Mesodermal cell (in vitro differentiated cells): ENCODE data around the gene CA9.

Experiments used
- H3K27ac ChIP-seq: 2 replicates; pipeline ENCODE4 v1.7.0; 2013; ENCODE audit warnings: mild to moderate bottlenecking, low read depth, low read length, moderate library complexity; ENCODE audit not compliant: severe bottlenecking
- H3K36me3 ChIP-seq: 2 replicates; pipeline ENCODE4 v1.7.1; 2013; ENCODE audit warnings: mild to moderate bottlenecking, low read length, moderate library complexity; ENCODE audit not compliant: control insufficient read depth, insufficient read depth
- H3K4me1 ChIP-seq: one replicate; pipeline ENCODE4 v1.7.1; 2013; ENCODE audit warnings: mild to moderate bottlenecking, low read length; ENCODE audit not compliant: insufficient read depth, control insufficient read depth, poor library complexity, severe bottlenecking
- H3K4me3 ChIP-seq: 2 replicates; pipeline ENCODE4 v1.7.0; 2013; ENCODE audit warnings: low read length, control low read depth, mild to moderate bottlenecking; ENCODE audit not compliant: insufficient read depth, poor library complexity, severe bottlenecking; ENCODE audit errors: extremely low read depth
- H3K9me3 ChIP-seq: 2 replicates; pipeline ENCODE4 v1.7.1; 2013; ENCODE audit warnings: mild to moderate bottlenecking, low read length, moderate library complexity; ENCODE audit not compliant: control insufficient read depth
- WGBS, 2 experiments: methylation state at CpG; one replicate each; pipeline ENCODE4 v1.1.5; 2013; ENCODE audit warnings: missing lambda C conversion rate in 2 of 2; ENCODE audit not compliant: insufficient coverage in 2 of 2; 5-methylcytosine and 5-hydroxymethylcytosine counted together

The CA9 gene

DNA sequence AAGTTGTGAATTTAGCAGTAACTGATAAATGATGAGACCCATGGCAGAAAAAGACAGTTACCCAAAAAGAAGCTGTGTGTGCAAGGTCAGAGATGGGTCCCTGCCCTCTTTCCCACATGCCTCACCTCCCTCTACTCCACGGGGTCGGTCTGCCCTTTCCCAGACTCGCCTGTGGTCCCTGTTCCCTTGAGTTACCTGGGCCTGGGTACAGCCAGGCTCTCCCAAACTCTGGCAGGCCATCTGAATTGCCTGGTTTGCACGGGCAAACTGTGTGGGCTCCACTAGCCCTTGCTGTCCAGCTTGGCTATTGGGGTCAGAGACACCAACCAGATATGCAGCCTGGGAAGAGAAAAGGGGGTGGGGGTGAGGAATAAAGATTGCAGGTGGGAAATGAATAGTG, 34.4 kb downstream of the CA9 start:
- 98 to 100% methylated on average over 1 to 4 of the region's 4 CpGs for WGBS, 2 experiments
- H3K27ac ChIP-seq = no peak overlapping the region
- no peaks in the 10 kb centered on the region for H3K9me3 ChIP-seq
- peaks cover 100% of the 10 kb centered on the region for H3K36me3 ChIP-seq
- H3K4me1 ChIP-seq = no peaks in the 10 kb centered on the region
- no peak overlapping the region for H3K4me3 ChIP-seq

DNA sequence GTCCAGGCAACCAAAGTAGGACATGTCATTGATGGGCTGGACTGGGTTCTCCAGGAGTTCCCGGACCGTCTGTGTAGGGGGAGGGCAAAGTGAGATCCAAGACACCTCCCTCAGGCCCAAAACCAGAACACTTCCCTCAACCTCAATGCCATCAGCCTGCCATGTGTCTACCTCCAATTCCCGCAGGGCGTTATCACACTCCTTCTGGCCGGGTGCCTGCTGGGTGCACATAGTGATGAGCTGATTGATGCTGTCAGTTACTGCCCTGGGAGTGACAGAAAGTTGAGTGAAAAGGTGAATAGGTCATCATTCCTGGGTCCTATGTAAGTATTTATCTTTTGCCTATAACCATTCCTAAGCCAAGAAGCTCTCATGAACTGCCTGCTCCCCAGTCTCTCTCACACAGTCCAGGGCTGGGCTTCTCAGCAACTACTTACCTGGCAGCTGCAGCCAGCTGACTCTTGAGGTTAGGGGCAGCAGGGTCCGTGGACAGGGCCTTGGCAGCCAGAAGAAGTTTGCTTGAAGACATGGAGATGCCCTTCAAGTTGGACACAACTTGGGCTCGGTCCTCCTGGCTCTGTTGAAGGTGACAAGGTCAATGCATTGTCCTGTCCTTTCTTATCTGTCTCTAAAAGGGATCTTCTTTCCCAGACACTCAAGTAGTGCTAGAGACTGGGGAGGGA, 37.2 kb downstream of the CA9 start:
- H3K36me3 ChIP-seq = peaks cover 100% of the 10 kb centered on the region
- H3K9me3 ChIP-seq = no peaks in the 10 kb centered on the region
- no peaks in the 10 kb centered on the region for H3K4me1 ChIP-seq
- H3K4me3 ChIP-seq = no peak overlapping the region
- 98 to 100% methylated on average over 2 to 4 of the region's 7 CpGs for WGBS, 2 experiments
- H3K27ac ChIP-seq = no peak overlapping the region

DNA sequence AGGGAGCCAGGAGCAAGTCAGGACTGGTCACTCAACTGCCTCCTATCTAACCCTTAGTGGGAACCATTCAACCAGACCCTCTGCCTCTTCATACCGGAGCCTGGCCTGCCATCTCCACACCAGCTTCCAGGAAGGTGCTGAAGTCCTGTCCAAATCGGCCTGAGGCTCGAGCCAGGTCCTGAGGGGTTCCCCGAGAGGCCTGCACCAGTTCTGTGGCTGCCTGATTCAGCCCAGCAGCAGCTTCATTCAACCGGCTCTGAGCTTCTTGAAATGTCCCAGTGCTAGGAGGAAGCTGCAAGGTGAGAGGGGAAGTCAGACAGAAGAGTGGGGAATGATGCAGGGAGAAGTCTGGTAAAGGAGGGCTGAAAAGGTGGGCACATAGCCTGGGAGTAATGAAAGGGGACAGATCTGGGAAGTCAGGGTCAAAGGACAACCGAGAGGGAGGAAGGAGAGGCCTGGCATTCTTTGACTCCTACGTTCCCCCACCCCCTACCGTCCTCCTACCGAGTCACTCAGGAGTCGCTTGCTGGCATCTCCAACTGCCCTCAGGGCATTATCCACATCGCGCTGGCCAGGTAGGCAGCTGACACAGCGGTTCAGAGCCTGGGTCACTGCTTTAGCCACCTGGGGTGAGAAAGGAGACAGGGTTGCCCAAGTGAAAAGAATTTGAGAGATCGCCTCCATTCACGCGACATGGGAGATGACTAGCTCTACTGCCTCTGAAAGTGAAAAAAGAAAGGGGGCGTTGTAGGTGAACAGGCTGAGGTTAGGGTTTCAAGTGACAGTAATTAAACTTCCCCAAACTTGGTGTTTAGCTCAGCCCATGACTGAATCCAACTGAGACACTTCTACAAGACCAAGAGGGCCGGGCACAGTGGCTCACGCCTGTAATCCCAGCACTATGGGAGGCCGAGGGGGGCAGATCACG, 38.0 kb downstream of the CA9 start:
- WGBS, 2 experiments = 93 to 97% methylated on average over 10 to 18 of the region's 21 CpGs
- no peak overlapping the region for H3K4me3 ChIP-seq
- H3K27ac ChIP-seq = no peak overlapping the region
- H3K9me3 ChIP-seq = no peaks in the 10 kb centered on the region
- peaks cover 100% of the 10 kb centered on the region for H3K36me3 ChIP-seq
- no peaks in the 10 kb centered on the region for H3K4me1 ChIP-seq

DNA sequence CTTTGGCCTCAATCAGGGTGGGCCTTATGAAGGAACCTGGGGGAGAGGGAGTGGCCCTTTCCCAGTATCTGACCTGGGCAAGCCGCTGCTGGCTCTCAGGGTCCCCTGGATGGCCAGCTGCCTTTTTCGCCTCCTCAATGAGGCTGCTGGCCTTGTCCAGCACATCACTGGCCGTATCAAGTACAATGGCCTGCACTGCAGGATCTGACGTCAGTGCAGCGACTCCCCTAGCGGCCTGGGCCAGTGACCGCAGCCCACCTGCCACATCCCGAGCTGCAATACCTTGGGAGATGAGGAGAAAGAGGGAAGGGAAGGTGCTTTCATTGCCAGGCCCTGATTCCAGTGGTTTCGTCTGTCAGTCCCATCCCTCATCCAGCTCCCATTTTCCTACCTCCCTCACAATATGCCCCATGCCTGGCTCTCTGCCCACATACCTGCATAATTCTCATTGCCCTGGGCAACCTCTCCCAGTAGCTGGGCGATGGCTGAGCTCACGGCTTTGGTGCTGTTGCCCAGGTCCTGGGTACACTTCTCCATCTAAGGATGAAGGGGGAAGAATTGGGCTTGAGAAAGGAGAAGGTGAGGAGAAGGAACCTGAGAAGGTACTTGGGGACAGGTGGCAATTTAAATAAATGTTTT, 39.2 kb downstream of the CA9 start:
- Histone ChIP-seq H3K36me3 (peaks cover 100% of the 10 kb centered on the region), H3K9me3 (no peaks in the 10 kb centered on the region), H3K4me1 (no peaks in the 10 kb centered on the region), H3K4me3 (no peak overlapping the region), H3K27ac (no peak overlapping the region)
- WGBS, 2 experiments = 95 to 96% methylated on average over 8 to 10 of the region's 11 CpGs

DNA sequence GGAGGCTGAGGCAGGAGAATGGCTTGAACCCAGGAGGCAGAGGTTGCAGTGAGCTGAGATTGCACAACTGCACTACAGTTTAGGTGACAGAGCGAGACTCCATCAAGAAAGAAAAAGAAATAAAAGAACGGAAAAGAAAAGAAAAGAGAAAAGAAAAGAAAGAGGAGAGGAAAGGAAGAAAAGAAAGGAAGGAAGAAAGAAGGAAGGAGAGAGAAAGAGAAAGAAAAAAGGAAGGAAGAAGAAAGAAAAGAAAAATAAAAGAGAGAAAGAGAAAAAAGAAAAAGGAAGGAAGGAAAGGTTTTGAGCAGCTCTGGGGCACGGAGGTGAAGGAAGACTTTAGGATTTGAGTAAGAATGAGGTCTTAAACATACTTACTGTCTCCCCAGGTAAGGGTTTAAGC, 39.9 kb downstream of the CA9 start:
- H3K36me3 ChIP-seq = peaks cover 100% of the 10 kb centered on the region
- H3K4me1 ChIP-seq = no peaks in the 10 kb centered on the region
- WGBS, 2 experiments = 88 to 100% methylated on average over 2 to 3 of the region's 3 CpGs
- no peak overlapping the region for H3K4me3 ChIP-seq
- no peak overlapping the region for H3K27ac ChIP-seq
- H3K9me3 ChIP-seq = no peaks in the 10 kb centered on the region

DNA sequence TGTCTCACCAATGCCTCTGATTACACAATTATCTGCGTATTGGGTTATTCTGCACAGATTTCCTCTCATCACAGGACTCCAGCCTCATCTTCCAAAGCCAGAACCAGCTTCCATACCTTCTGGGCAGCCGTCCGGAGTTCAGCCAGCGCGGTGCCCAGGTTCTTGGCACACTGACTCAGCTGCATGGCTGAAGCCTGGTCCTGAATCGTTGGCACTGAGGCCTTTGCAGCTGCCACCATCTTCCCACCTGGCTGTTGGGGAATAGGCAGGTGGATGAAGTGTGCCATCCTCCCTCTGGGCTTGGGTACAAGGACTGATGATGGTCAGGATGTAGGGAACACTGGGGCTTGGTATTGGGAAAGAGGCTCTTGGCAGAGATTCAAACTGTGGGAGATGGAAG, 40.4 kb downstream of the CA9 start:
- no peaks in the 10 kb centered on the region for H3K9me3 ChIP-seq
- no peak overlapping the region for H3K4me3 ChIP-seq
- no peak overlapping the region for H3K27ac ChIP-seq
- no peaks in the 10 kb centered on the region for H3K4me1 ChIP-seq
- H3K36me3 ChIP-seq = peaks cover 100% of the 10 kb centered on the region
- WGBS, 2 experiments = 100% methylated on average over 1 to 4 of the region's 6 CpGs

DNA sequence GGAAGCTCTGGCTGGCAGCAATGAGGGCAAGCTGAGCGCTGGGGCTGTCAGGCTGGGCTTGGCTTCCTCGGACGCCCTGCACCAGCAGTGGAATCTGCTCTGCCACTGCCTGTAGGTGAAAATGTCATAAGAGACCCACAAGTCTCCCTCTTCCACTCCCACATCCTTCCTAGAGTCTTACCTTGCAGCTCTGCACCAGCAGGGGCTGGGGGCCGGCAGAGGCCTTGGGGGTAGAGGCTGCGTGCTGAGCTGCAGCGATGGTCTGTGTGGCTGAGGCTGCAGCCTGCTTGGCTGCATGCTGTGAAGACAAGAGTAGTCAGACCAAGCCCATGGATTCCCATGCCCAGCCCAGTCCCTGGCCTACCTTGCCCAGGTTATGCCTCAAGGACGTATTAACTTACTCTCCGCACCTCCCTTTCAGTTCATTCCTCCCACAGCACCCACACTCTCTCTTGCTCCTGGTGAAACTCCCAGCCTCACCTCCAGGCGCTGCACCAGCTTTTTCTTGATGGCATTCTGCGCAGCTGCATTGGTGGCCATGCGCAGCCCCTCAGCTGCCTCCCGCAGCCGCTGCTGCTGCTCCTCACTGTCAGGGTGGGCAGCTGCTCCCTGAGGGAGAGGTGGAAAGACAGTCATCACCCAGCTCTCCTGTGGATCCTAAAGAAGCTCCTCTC, 41.0 kb downstream of the CA9 start:
- Histone ChIP-seq H3K36me3 (peaks cover 100% of the 10 kb centered on the region), H3K27ac (no peak overlapping the region), H3K9me3 (no peaks in the 10 kb centered on the region), H3K4me1 (no peaks in the 10 kb centered on the region), H3K4me3 (no peak overlapping the region)
- 93 to 94% methylated on average over 8 to 13 of the region's 13 CpGs for WGBS, 2 experiments

DNA sequence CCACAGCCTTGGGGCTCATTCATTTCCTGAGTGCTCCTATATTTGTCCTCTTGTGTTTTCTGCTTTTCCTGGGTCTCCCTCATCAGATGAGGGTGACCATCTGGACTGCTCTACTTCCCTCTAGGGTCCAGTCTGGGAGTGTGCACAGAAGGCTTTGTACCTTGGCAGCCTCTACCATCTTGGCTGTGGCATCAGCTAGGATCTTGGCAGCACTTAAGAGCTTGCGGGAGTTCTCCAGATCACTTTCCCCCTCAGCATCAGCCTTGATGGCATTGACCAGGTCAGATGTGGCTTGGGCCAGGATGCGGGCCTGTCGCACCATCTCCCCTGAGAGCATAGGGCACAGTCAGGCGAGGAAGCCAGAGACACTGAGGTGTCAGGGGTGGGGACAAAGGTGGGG, 42.5 kb downstream of the CA9 start:
- WGBS, 2 experiments = 98 to 100% methylated on average over 1 to 4 of the region's 4 CpGs
- H3K36me3 ChIP-seq = peaks cover 100% of the 10 kb centered on the region

DNA sequence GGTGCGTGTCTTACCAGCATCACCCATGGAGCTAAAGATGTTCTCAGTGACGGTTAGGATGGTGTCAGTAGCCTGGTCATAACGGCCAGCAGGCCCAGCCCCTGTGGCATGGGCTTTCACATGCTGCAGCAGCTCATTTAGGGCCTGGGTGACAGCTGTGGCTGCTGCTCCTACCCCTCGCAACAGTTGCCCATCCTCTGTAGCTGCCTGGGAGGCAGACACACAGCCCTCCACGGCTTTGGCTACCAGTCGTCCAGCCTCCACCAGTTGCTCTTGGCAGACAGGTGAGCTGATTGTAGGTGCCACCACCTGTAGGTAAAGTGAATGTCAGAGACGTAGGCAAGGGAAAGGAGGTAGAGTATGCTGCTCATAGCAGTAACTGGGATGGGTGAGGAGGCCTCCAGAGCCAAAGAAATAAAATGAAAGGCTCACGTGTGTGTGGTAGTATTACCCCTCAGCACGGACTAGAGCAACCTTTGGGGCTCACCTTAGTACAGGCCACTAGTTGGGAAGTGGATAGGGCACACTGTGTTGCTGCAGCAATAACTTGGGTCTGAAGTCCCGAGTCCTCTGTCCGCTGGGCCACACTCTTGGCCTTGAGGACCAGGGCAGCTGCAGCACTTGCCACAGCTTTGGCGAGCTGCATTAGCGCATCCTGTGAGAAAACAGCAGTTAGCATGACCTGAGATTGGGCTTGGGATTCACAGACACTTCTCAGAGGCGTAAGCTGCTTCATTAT, 43.6 kb downstream of the CA9 start:
- 96 to 97% methylated on average over 11 to 14 of the region's 14 CpGs for WGBS, 2 experiments
- Histone ChIP-seq H3K4me3 (no peak overlapping the region), H3K36me3 (peaks cover 100% of the 10 kb centered on the region), H3K4me1 (no peaks in the 10 kb centered on the region), H3K27ac (no peak overlapping the region), H3K9me3 (no peaks in the 10 kb centered on the region)

More for the DNA sequence above, 42.5 kb downstream of the CA9 start:
- Histone ChIP-seq H3K27ac (no peak overlapping the region), H3K9me3 (no peaks in the 10 kb centered on the region), H3K4me3 (no peak overlapping the region), H3K4me1 (no peaks in the 10 kb centered on the region)
